Transverse colon (tissue), 4 donors: ENCODE measurements around the gene HBG1. TPM values are rescaled to one million over a fixed set of nuclear protein-coding genes. Genes with fewer than 3 reads are reported as not detected.
"Not testable (repeated sequence)": the region's sequence is repeated elsewhere in the genome, so short reads cannot be mapped to it uniquely, and the experiment has no call there.

Experiments used
- DNase-seq: peaks from one replicate; pipeline ENCODE4 v3.0.0-alpha.2; 2019
- H3K27ac ChIP-seq, 4 donors: fragments of 200-600 bp; sonication (generic); 2 replicates each; pipeline ENCODE4 v1.5.1; 2016 to 2018; ENCODE audit warnings: inconsistent platforms in 4 of 4
- H3K27me3 ChIP-seq: fragments of 200-600 bp; sonication (generic); 2 replicates; pipeline ENCODE4 v1.5.1; 2017; ENCODE audit warnings: inconsistent platforms
- H3K36me3 ChIP-seq, 4 donors: fragments of 200-600 bp; sonication (generic); 2 replicates each; pipeline ENCODE4 v1.5.1; 2017 to 2019; ENCODE audit warnings: inconsistent platforms in 4 of 4
- H3K4me1 ChIP-seq, 4 donors: fragments of 200-600 bp; sonication (generic); 2 replicates each; pipeline ENCODE4 v1.5.1; 2017 to 2020; ENCODE audit warnings: inconsistent platforms in 4 of 4
- H3K4me3 ChIP-seq, 4 donors: fragments of 200-600 bp; sonication (generic); 1 replicate in 1 of 4; 2 replicates in 3 of 4; pipeline versions ENCODE4 v1.5.1 to v1.6.1; 2017 to 2019; ENCODE audit warnings: inconsistent platforms in 4 of 4
- H3K9me3 ChIP-seq, 2 donors: fragments of 200-600 bp; sonication (generic); 2 replicates each; pipeline ENCODE4 v1.5.1; 2017 to 2019; ENCODE audit warnings: inconsistent platforms in 2 of 2
- CTCF ChIP-seq, 5 experiments: fragments of 200-600 bp in 3 of 5; fragments of 450-650 bp in 2 of 5; sonication (generic) in 3 of 5; IDR thresholded peaks; 1 replicate in 2 of 5; 2 replicates in 3 of 5; pipeline ENCODE4 v1.5.1; 2016 to 2017; ENCODE audit warnings: antibody characterized with exemption in 5 of 5, inconsistent platforms in 3 of 5, mild to moderate bottlenecking in 2 of 5, moderate library complexity in 1 of 5
- EP300 ChIP-seq: sonication (generic); formaldehyde crosslinking; IDR thresholded peaks from one replicate; pipeline ENCODE4 v1.6.1; 2017; ENCODE audit warnings: antibody characterized with exemption, low read depth
- POLR2A ChIP-seq: fragments of 450-650 bp; IDR thresholded peaks from one replicate; pipeline ENCODE4 v1.6.1; 2016; ENCODE audit warnings: antibody characterized with exemption, mild to moderate bottlenecking, moderate library complexity
- POLR2AphosphoS5 ChIP-seq, 3 donors: sonication (generic); formaldehyde crosslinking; IDR thresholded peaks; one replicate each; pipeline ENCODE4 v1.6.1; 2016; ENCODE audit warnings: antibody characterized with exemption in 3 of 3
- WGBS, 2 donors: methylation state at CpG; one replicate each; pipeline ENCODE4 v1.1.5; 2018; ENCODE audit warnings: low coverage in 1 of 2; 5-methylcytosine and 5-hydroxymethylcytosine counted together
- in situ Hi-C, 4 donors: fragments of 200-750 bp; cut with MboI; loops; one replicate each; pipeline versions ENCODE4 v1.15.0 to v1.15.1; 2017; ENCODE audit warnings: low sequenced_read_pairs in 3 of 4, low pct_ligation_motif_present in 1 of 4, low pct_unique_long_range_greater_than_20kb in 1 of 4
- intact Hi-C: fragments of 100-400 bp; cut with DNase I; formaldehyde crosslinking; loops from one replicate; pipeline ENCODE4 v1.15.1; 2023; ENCODE audit warnings: low total_unique reads
- total RNA-seq, 4 donors: library from RNA; depleted of rRNA; stranded (reverse); fragments of >200 nt; gene quantifications; one replicate each; pipeline ENCODE4 v1.1.0, GENCODE V29; 2016

Gene HBG1
- total RNA-seq, 4 donors from 2014 or later: not detected

- Histone ChIP-seq H3K4me1 (no peaks in the 10 kb centered on the region), H3K36me3 (no peaks in the 10 kb centered on the region), H3K9me3 (no peaks in the 10 kb centered on the region), H3K27ac (no peak overlapping the region), H3K4me3 (no peak overlapping the region), H3K27me3 (no peaks in the 10 kb centered on the region)
- 76% methylated on average over 7 of the region's 7 CpGs; no CpG with 5 or more reads in 1 of the 2 donors for WGBS, 2 donors
- no peak for TF ChIP-seq EP300
- no peak for TF ChIP-seq CTCF (IDR thresholded peaks at IDR 0.05)
- no peak for TF ChIP-seq POLR2A
- TF ChIP-seq POLR2AphosphoS5 (IDR thresholded peaks at IDR 0.05): no peak
- intact Hi-C loops: no loop called here
- in situ Hi-C loops: no loop called here
- DNase-seq: no peak
Observed at GRCh38 chr11:5258543-5259262, 9.0 kb upstream of the HBG1 start.

GRCh38 chr11:5257296-5257695, 7.6 kb upstream of the HBG1 start:
- in situ Hi-C loops (no loop called here), intact Hi-C loops (no loop called here)
- no peaks in the 10 kb centered on the region for H3K4me1 ChIP-seq
- no peak overlapping the region for H3K27ac ChIP-seq
- H3K9me3 ChIP-seq: no peaks in the 10 kb centered on the region
- TF ChIP-seq POLR2AphosphoS5 (IDR thresholded peaks at IDR 0.05) (no peak), POLR2A (no peak), CTCF (IDR thresholded peaks at IDR 0.05) (no peak)
- no peak for DNase-seq
- WGBS, 2 donors: 28 to 31% methylated on average over 2 of the region's 2 CpGs
- no peaks in the 10 kb centered on the region for H3K27me3 ChIP-seq
- no peaks in the 10 kb centered on the region for H3K36me3 ChIP-seq
- H3K4me3 ChIP-seq: no peak overlapping the region

GRCh38 chr11:5254646-5255413, 5.2 kb upstream of the HBG1 start, which contains the start of gene HBG2:
Gene HBG2, minus strand, starts transcription at chr11:5254781. Its CDS starts 53 bp downstream, at chr11:5254728.
- DNase-seq, H3K4me1 ChIP-seq, H3K27ac ChIP-seq, H3K9me3 ChIP-seq, H3K4me3 ChIP-seq, H3K27me3 ChIP-seq, H3K36me3 ChIP-seq, in situ Hi-C loops, intact Hi-C loops: not testable (repeated sequence)
- whole genome bisulfite sequencing, 2 donors: 61 to 63% methylated on average over 3 to 4 of the region's 9 CpGs

GRCh38 chr11:5254023-5254422, 4.4 kb upstream of the HBG1 start:
- H3K27me3 ChIP-seq, H3K9me3 ChIP-seq, H3K4me1 ChIP-seq, intact Hi-C loops, H3K36me3 ChIP-seq, in situ Hi-C loops, H3K27ac ChIP-seq, DNase-seq, H3K4me3 ChIP-seq: not testable (repeated sequence)
- whole genome bisulfite sequencing, 2 donors: 73 to 86% methylated on average over 1 to 2 of the region's 2 CpGs

- H3K36me3 ChIP-seq, intact Hi-C loops, DNase-seq, H3K4me3 ChIP-seq, H3K27me3 ChIP-seq, H3K4me1 ChIP-seq, in situ Hi-C loops, H3K9me3 ChIP-seq, H3K27ac ChIP-seq: not testable (repeated sequence)
- WGBS, 2 donors: 82 to 89% methylated on average over 5 of the region's 5 CpGs
Observed at GRCh38 chr11:5253440-5253839, 3.8 kb upstream of the HBG1 start.
